ENCODE measurements around the gene CACNA1C. TPM values are rescaled to one million over a fixed set of nuclear protein-coding genes. Genes with fewer than 3 reads are reported as not detected.

The CACNA1C gene
- polyA plus RNA-seq, 4 donors: 0.67 to 2.5 (median 2.0) TPM

DNA sequence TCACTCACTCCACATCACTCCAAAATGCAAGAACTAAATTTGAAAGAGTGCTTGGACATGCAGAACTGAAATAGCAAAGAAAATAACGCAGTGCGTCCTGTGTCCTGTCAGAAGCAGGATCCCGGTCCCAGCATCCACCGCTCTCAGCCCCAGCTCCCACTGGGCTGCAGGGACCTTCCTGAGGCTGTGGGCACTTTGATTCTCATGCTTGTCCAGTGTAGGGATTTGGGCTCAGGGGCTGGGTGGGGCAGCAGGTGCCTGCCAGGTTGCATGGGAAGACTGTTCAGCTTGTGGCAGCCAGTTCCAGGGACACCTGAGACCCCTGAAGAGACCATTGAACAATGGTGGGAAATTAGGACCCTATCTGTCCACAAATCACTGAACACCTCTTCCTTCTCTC lies 602.0 kb downstream of the CACNA1C start:
- no peak for DNase-seq
- H3K36me3 ChIP-seq (ENCODE audit: control insufficient read depth in 3 of 3, insufficient read depth in 2 of 3, low read depth in 1 of 3, low read length in 3 of 3): no peaks in the 10 kb centered on the region
- no peaks in the 10 kb centered on the region for H3K9me3 ChIP-seq (ENCODE audit: control insufficient read depth in 2 of 2, insufficient read depth in 1 of 2, low read depth in 1 of 2, low read length in 1 of 2)
- FAIRE-seq: no peak
- no peak overlapping the region for H3K27ac ChIP-seq (ENCODE audit: low read depth in 1 of 3, low read length in 2 of 3)
- H3K4me3 ChIP-seq (ENCODE audit: low read depth in 1 of 3, low read length in 3 of 3): no peak overlapping the region
- WGBS, 3 donors: 66 to 68% (median 67%) methylated on average over 4 of the region's 4 CpGs
- H3K27me3 ChIP-seq (ENCODE audit: control insufficient read depth in 3 of 3, insufficient read depth in 3 of 3, low read length in 3 of 3): peaks cover 0 to 3% (median 0%) of the 10 kb centered on the region in 3 donors
- no peaks in the 10 kb centered on the region for H3K4me1 ChIP-seq (ENCODE audit: control insufficient read depth in 3 of 3, insufficient read depth in 2 of 3, low read depth in 1 of 3, low read length in 2 of 3)

DNA sequence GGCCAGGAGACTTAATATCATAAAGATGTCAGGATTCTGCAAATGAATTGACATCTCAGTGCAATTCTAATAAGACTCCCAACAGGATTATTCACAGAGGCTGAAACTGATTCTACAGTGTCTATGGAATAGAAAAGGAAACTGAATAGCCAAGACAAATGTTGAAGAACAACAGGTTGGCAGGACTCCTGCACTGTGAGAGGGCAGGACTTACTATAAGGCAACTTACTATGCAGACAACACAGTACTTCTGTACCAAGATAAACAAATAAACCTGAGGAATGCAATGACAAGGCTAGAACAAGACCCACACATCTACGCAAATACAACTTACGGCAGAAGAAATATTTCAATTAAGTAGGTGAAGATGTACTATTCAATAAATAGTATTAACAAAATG lies 609.7 kb downstream of the CACNA1C start:
- H3K36me3 ChIP-seq (ENCODE audit: control insufficient read depth in 3 of 3, insufficient read depth in 2 of 3, low read depth in 1 of 3, low read length in 3 of 3): peaks cover 0 to 3% (median 0%) of the 10 kb centered on the region in 3 donors
- H3K27ac ChIP-seq (ENCODE audit: low read depth in 1 of 3, low read length in 2 of 3): no peak overlapping the region
- H3K4me3 ChIP-seq (ENCODE audit: low read depth in 1 of 3, low read length in 3 of 3): no peak overlapping the region
- DNase-seq (no peak), FAIRE-seq (no peak)
- H3K4me1 ChIP-seq (ENCODE audit: control insufficient read depth in 3 of 3, insufficient read depth in 2 of 3, low read depth in 1 of 3, low read length in 2 of 3): no peaks in the 10 kb centered on the region
- H3K9me3 ChIP-seq (ENCODE audit: control insufficient read depth in 2 of 2, insufficient read depth in 1 of 2, low read depth in 1 of 2, low read length in 1 of 2): no peaks in the 10 kb centered on the region
- 96 to 98% (median 97%) methylated on average over 2 of the region's 2 CpGs for WGBS, 3 donors
- no peaks in the 10 kb centered on the region for H3K27me3 ChIP-seq (ENCODE audit: control insufficient read depth in 3 of 3, insufficient read depth in 3 of 3, low read length in 3 of 3)

DNA sequence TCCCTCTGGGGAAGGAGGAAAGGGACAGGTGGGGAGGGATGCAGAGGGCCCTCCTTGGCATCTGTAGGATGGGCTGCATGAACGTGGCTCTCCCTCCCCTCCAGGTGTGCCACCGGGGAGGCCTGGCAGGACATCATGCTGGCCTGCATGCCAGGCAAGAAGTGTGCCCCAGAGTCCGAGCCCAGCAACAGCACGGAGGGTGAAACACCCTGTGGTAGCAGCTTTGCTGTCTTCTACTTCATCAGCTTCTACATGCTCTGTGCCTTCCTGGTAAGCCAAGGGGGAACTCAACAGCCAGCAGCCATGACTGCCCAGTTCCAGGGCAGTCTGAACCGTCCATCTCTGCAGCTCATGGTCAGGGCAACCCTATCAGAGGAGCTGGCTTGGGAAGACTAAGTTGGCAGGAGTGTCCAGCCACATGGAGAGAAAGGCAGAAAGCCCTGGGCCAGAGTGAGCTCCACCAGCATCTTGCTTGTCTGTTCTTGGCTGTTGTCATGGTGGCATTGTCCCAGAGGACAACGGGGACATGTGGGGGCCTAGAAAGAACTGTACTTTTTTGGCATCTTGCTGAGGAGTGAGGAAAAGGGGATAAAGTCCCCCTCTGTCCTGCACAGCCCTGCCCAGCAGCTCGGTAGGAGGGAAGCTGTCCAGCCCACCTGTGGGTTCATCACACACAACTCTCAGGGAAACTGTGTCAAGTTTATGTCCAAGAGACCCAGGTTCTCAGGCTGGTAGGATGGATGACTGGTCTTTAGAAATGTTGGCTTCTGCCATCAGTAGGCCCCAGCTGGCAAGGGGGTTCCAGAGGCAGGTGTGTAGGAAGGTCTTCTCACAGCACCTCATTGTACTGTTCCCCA lies 612.2 kb downstream of the CACNA1C start:
- FAIRE-seq: no peak
- H3K36me3 ChIP-seq (ENCODE audit: control insufficient read depth in 3 of 3, insufficient read depth in 2 of 3, low read depth in 1 of 3, low read length in 3 of 3): peaks cover 0 to 3% (median 0%) of the 10 kb centered on the region in 3 donors

DNA sequence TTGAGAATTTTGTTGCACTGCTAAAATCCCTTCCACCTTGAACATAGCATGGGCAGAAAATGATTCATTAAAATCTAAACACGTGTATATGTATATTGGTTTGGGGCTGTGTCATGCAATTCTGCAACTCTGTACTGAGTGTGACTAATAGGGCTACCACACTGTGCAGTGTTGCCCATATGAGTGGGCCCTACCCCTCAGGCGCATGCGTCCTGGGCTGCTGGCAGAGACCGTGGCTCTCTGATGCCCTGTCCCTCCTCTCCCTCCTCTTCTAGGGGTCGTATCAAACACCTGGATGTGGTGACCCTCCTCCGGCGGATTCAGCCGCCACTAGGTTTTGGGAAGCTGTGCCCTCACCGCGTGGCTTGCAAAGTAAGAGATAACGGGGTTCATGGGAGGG lies 613.6 kb downstream of the CACNA1C start:
- Histone ChIP-seq H3K36me3 (ENCODE audit: control insufficient read depth in 3 of 3, insufficient read depth in 2 of 3, low read depth in 1 of 3, low read length in 3 of 3) (peaks cover 0 to 3% (median 0%) of the 10 kb centered on the region in 3 donors), H3K9me3 (ENCODE audit: control insufficient read depth in 2 of 2, insufficient read depth in 1 of 2, low read depth in 1 of 2, low read length in 1 of 2) (no peaks in the 10 kb centered on the region), H3K27me3 (ENCODE audit: control insufficient read depth in 3 of 3, insufficient read depth in 3 of 3, low read length in 3 of 3) (no peaks in the 10 kb centered on the region), H3K4me3 (ENCODE audit: low read depth in 1 of 3, low read length in 3 of 3) (no peak overlapping the region), H3K4me1 (ENCODE audit: control insufficient read depth in 3 of 3, insufficient read depth in 2 of 3, low read depth in 1 of 3, low read length in 2 of 3) (no peaks in the 10 kb centered on the region), H3K27ac (ENCODE audit: low read depth in 1 of 3, low read length in 2 of 3) (no peak overlapping the region)
- FAIRE-seq (no peak), DNase-seq (no peak)
- 84 to 93% (median 86%) methylated on average over 11 of the region's 11 CpGs for WGBS, 3 donors

More for the DNA sequence above, 612.2 kb downstream of the CACNA1C start:
- Histone ChIP-seq H3K4me1 (ENCODE audit: control insufficient read depth in 3 of 3, insufficient read depth in 2 of 3, low read depth in 1 of 3, low read length in 2 of 3) (no peaks in the 10 kb centered on the region), H3K4me3 (ENCODE audit: low read depth in 1 of 3, low read length in 3 of 3) (no peak overlapping the region), H3K27ac (ENCODE audit: low read depth in 1 of 3, low read length in 2 of 3) (no peak overlapping the region), H3K27me3 (ENCODE audit: control insufficient read depth in 3 of 3, insufficient read depth in 3 of 3, low read length in 3 of 3) (no peaks in the 10 kb centered on the region), H3K9me3 (ENCODE audit: control insufficient read depth in 2 of 2, insufficient read depth in 1 of 2, low read depth in 1 of 2, low read length in 1 of 2) (no peaks in the 10 kb centered on the region)
- WGBS, 3 donors: 76 to 83% (median 79%) methylated on average over 7 of the region's 7 CpGs
- DNase-seq: no peak

DNA sequence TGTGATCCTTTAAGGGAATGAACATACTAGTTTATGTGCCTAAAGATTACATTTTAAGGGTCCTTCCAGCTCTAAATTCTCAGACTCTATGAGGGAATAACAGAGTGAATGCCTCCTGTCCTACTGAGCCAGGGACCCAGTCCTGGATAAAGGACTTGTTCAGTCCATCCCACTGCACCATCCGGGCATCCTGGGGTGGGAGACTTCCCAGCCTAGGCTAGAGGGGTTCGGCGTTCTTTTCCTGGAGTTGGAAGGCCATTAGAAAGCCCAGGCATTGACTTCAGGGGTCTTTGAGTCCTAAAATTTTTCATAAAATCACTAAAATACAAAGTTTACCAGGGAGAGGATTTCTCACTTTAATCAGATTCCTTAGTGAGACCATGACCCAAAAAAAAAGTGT lies 614.1 kb downstream of the CACNA1C start:
- no peaks in the 10 kb centered on the region for H3K4me1 ChIP-seq (ENCODE audit: control insufficient read depth in 3 of 3, insufficient read depth in 2 of 3, low read depth in 1 of 3, low read length in 2 of 3)
- FAIRE-seq (no peak), DNase-seq (no peak)
- no peaks in the 10 kb centered on the region for H3K27me3 ChIP-seq (ENCODE audit: control insufficient read depth in 3 of 3, insufficient read depth in 3 of 3, low read length in 3 of 3)
- 83 to 91% (median 90%) methylated on average over 3 of the region's 3 CpGs for WGBS, 3 donors
- peaks cover 0 to 3% (median 0%) of the 10 kb centered on the region in 3 donors for H3K36me3 ChIP-seq (ENCODE audit: control insufficient read depth in 3 of 3, insufficient read depth in 2 of 3, low read depth in 1 of 3, low read length in 3 of 3)
- no peak overlapping the region for H3K27ac ChIP-seq (ENCODE audit: low read depth in 1 of 3, low read length in 2 of 3)
- no peak overlapping the region for H3K4me3 ChIP-seq (ENCODE audit: low read depth in 1 of 3, low read length in 3 of 3)
- no peaks in the 10 kb centered on the region for H3K9me3 ChIP-seq (ENCODE audit: control insufficient read depth in 2 of 2, insufficient read depth in 1 of 2, low read depth in 1 of 2, low read length in 1 of 2)

GRCh38 chr12:2667716-2668440 lies 615.1 kb downstream of the CACNA1C start:
- Histone ChIP-seq H3K9me3 (ENCODE audit: control insufficient read depth in 2 of 2, insufficient read depth in 1 of 2, low read depth in 1 of 2, low read length in 1 of 2) (no peaks in the 10 kb centered on the region), H3K36me3 (ENCODE audit: control insufficient read depth in 3 of 3, insufficient read depth in 2 of 3, low read depth in 1 of 3, low read length in 3 of 3) (peaks cover 0 to 3% (median 0%) of the 10 kb centered on the region in 3 donors), H3K4me1 (ENCODE audit: control insufficient read depth in 3 of 3, insufficient read depth in 2 of 3, low read depth in 1 of 3, low read length in 2 of 3) (no peaks in the 10 kb centered on the region), H3K27ac (ENCODE audit: low read depth in 1 of 3, low read length in 2 of 3) (no peak overlapping the region), H3K27me3 (ENCODE audit: control insufficient read depth in 3 of 3, insufficient read depth in 3 of 3, low read length in 3 of 3) (no peaks in the 10 kb centered on the region), H3K4me3 (ENCODE audit: low read depth in 1 of 3, low read length in 3 of 3) (no peak overlapping the region)
- 81 to 89% (median 86%) methylated on average over 17 of the region's 17 CpGs for WGBS, 3 donors
- no peak for FAIRE-seq
- no peak for DNase-seq

DNA sequence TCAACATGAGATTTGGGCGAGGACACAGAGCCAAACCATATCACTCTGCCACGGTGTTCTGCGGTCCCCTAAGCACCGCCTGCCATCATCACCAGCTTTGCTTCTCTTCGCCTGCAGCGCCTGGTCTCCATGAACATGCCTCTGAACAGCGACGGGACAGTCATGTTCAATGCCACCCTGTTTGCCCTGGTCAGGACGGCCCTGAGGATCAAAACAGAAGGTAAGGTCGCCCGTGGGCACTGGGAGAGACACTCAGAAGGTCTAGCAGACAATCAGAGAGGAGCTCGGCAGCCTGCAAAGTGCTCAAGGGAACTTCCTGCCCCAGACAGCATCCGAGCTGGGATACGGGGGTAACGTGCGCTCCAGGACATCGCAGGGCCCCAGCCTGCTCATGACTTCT lies 616.0 kb downstream of the CACNA1C start:
- H3K36me3 ChIP-seq (ENCODE audit: control insufficient read depth in 3 of 3, insufficient read depth in 2 of 3, low read depth in 1 of 3, low read length in 3 of 3): peaks cover 0 to 3% (median 0%) of the 10 kb centered on the region in 3 donors

DNA sequence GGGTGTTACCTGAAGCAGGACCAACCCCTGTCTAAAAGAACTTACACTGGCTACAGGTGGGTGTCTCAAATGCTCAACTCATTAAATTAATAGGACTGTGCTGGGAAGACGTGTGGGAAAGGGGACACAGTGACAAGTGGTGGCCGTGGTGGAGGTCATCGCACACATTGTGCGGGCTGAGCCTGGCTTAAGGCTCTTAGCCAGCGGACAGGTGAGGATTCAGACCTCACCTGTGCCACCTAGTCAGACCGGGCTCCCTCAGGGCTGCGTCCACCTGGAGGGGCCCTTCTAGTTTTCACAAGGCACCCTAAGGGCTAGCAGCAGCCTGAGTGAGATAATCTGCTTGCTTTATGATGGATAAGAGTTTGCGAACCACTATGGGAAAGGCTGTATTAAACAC lies 616.8 kb downstream of the CACNA1C start:
- WGBS, 3 donors: 91 to 93% (median 93%) methylated on average over 8 of the region's 8 CpGs
- peaks cover 0 to 3% (median 0%) of the 10 kb centered on the region in 3 donors for H3K36me3 ChIP-seq (ENCODE audit: control insufficient read depth in 3 of 3, insufficient read depth in 2 of 3, low read depth in 1 of 3, low read length in 3 of 3)

More for the DNA sequence above, 616.0 kb downstream of the CACNA1C start:
- Histone ChIP-seq H3K9me3 (ENCODE audit: control insufficient read depth in 2 of 2, insufficient read depth in 1 of 2, low read depth in 1 of 2, low read length in 1 of 2) (no peaks in the 10 kb centered on the region), H3K4me3 (ENCODE audit: low read depth in 1 of 3, low read length in 3 of 3) (no peak overlapping the region), H3K27ac (ENCODE audit: low read depth in 1 of 3, low read length in 2 of 3) (no peak overlapping the region), H3K27me3 (ENCODE audit: control insufficient read depth in 3 of 3, insufficient read depth in 3 of 3, low read length in 3 of 3) (no peaks in the 10 kb centered on the region), H3K4me1 (ENCODE audit: control insufficient read depth in 3 of 3, insufficient read depth in 2 of 3, low read depth in 1 of 3, low read length in 2 of 3) (no peaks in the 10 kb centered on the region)
- DNase-seq (no peak), FAIRE-seq (no peak)
- WGBS, 3 donors: 88 to 91% (median 91%) methylated on average over 17 of the region's 17 CpGs

More for the DNA sequence above, 616.8 kb downstream of the CACNA1C start:
- Histone ChIP-seq H3K27me3 (ENCODE audit: control insufficient read depth in 3 of 3, insufficient read depth in 3 of 3, low read length in 3 of 3) (no peaks in the 10 kb centered on the region), H3K4me3 (ENCODE audit: low read depth in 1 of 3, low read length in 3 of 3) (no peak overlapping the region), H3K4me1 (ENCODE audit: control insufficient read depth in 3 of 3, insufficient read depth in 2 of 3, low read depth in 1 of 3, low read length in 2 of 3) (no peaks in the 10 kb centered on the region), H3K9me3 (ENCODE audit: control insufficient read depth in 2 of 2, insufficient read depth in 1 of 2, low read depth in 1 of 2, low read length in 1 of 2) (no peaks in the 10 kb centered on the region), H3K27ac (ENCODE audit: low read depth in 1 of 3, low read length in 2 of 3) (no peak overlapping the region)
- DNase-seq: no peak
- no peak for FAIRE-seq
